ENCODE measurements around the gene KCNIP1. TPM values are rescaled to one million over a fixed set of nuclear protein-coding genes. Genes with fewer than 3 reads are reported as not detected.

The KCNIP1 gene
- total and polyA plus RNA-seq, 2 of the 13 experiments (the other 11 are each of a cell fraction or from before 2014, with no cell fraction given) = not detected

GRCh38 chr5:170509348-170509660 is 5.5 kb downstream of the KCNIP1 start (continued):
- no peak for TF ChIP-seq NR0B2 (CRISPR knock-in tag; IDR thresholded peaks at IDR 0.05)
- TF ChIP-seq KMT2B (CRISPR knock-in tag; IDR thresholded peaks at IDR 0.05) = no peak

- Histone ChIP-seq H3K9me3 (ENCODE audit: low read length) (no peaks in the 10 kb centered on the region), H3K36me3 (replicated peaks in 1 of 2; ENCODE audit: control insufficient read depth in 1 of 2, insufficient read depth in 2 of 2, low read length in 2 of 2) (no peaks in the 10 kb centered on the region), H3K27ac (ENCODE audit: extremely low read length, insufficient read depth, low read length) (no peak overlapping the region), H3K79me2 (ENCODE audit: insufficient read depth, low read length) (no peaks in the 10 kb centered on the region), H2AFZ (ENCODE audit: low read length) (no peak overlapping the region), H3K27me3 (ENCODE audit: control insufficient read depth in 1 of 2, insufficient read depth in 2 of 2, low read length in 2 of 2) (peaks cover 0 to 31% of the 10 kb centered on the region in 2 experiments; a peak in 4 of 5 replicates), H3K4me3 (replicated peaks in 1 of 3; ENCODE audit: insufficient read depth in 1 of 3, low read depth in 2 of 3, low read length in 3 of 3) (no peak overlapping the region), H4K20me1 (ENCODE audit: insufficient read depth, low read length) (no peaks in the 10 kb centered on the region), H3K4me2 (ENCODE audit: low read depth, low read length) (no peak overlapping the region), H3K9ac (ENCODE audit: insufficient read depth, low read depth, low read length) (no peak overlapping the region), H3K4me1 (ENCODE audit: insufficient read depth, low read length) (no peaks in the 10 kb centered on the region)
- WGBS (ENCODE audit: low lambda C conversion rate) = 9% methylated on average over 7 of the region's 7 CpGs
- no peak for DNase-seq (ENCODE audit: low spot score)
- TF ChIP-seq RARG (CRISPR knock-in tag; IDR thresholded peaks at IDR 0.05; ENCODE audit: low read depth) (no peak), ZNF550 (CRISPR knock-in tag; IDR thresholded peaks at IDR 0.05; ENCODE audit: borderline replicate concordance) (no peak), NFE2 (CRISPR knock-in tag; IDR thresholded peaks at IDR 0.05) (no peak), SRSF9 (IDR thresholded peaks at IDR 0.05; ENCODE audit: borderline replicate concordance, insufficient read depth, low read depth, low read length, poor library complexity, severe bottlenecking) (no peak), ZFYVE20 (CRISPR knock-in tag; IDR thresholded peaks at IDR 0.05; ENCODE audit: borderline replicate concordance, low read depth) (no peak), MEIS1 (CRISPR knock-in tag; IDR thresholded peaks at IDR 0.05; ENCODE audit: borderline replicate concordance) (no peak), TCF7L2 (IDR thresholded peaks at IDR 0.05; ENCODE audit: low read depth, low read length) (no peak), JUNB (CRISPR knock-in tag; IDR thresholded peaks at IDR 0.05; ENCODE audit: borderline replicate concordance) (no peak), UBTF (CRISPR knock-in tag; IDR thresholded peaks at IDR 0.05) (no peak), KAT2B (IDR thresholded peaks at IDR 0.05; ENCODE audit: borderline replicate concordance, low read depth, low read length) (no peak), ZNF180 (CRISPR knock-in tag; IDR thresholded peaks at IDR 0.05; ENCODE audit: borderline replicate concordance, low read depth) (no peak), ZNF281 (CRISPR knock-in tag; IDR thresholded peaks at IDR 0.05; ENCODE audit: borderline replicate concordance) (no peak), ONECUT2 (CRISPR knock-in tag; IDR thresholded peaks at IDR 0.05) (no peak), SIN3B (IDR thresholded peaks at IDR 0.05; ENCODE audit: low read length) (no peak)
- no peak for ATAC-seq
- CTCF ChIA-PET (ENCODE audit: low intra/inter-chr PET ratio, low total read pairs) = no interaction called here
- POLR2A ChIA-PET = no interaction called here
- in situ Hi-C loops (cut with HindIII; ENCODE audit: extremely low pct_ligation_motif_present, low pct_unique_long_range_greater_than_20kb) (no loop called here), intact Hi-C loops (cut with micrococcal nuclease; ENCODE audit: unreplicated experiment) (no loop called here)
- FAIRE-seq = no peak
- no TSS peak for BruUV-seq (replicated peaks)
Observed at GRCh38 chr5:170510126-170510525, 6.3 kb downstream of the KCNIP1 start.

Measured in HepG2 (cell line).